H1 (cell line): ENCODE measurements around the gene RBM42. TPM values are rescaled to one million over a fixed set of nuclear protein-coding genes. Genes with fewer than 3 reads are reported as not detected.

Experiments used
- CTCF ChIA-PET: fragments of 300-600 bp; sonication (Branson Sonifier 250); formaldehyde crosslinking; loops from one replicate; lab custom pipeline; 2021; ENCODE audit not compliant: partially characterized antibody; lab: Charles Lee
- POLR2A ChIA-PET: fragments of 300-600 bp; sonication (Branson Sonifier 250); formaldehyde crosslinking; loops from one replicate; lab custom pipeline; 2021; ENCODE audit warnings: inconsistent platforms; ENCODE audit not compliant: partially characterized antibody; lab: Charles Lee
- DNase-seq, 2 experiments: peaks; one replicate each; pipeline versions ENCODE4 v3.0.0 to v3.0.0-alpha.2; 2010 to 2022; ENCODE audit warnings: low spot score in 2 of 2, low read depth in 1 of 2, mixed read lengths in 1 of 2
- FAIRE-seq: peaks from 2 replicates; lab custom pipeline; 2011; peaks lifted over from hg19 to GRCh38; lab: Jason Lieb, UNC
- H2AFZ ChIP-seq: 2 replicates; pipeline ENCODE4 v1.8.1; 2012; ENCODE audit warnings: low read length, inconsistent platforms
- H2AK5ac ChIP-seq: 2 replicates; pipeline ENCODE4 v1.6.1; 2013; ENCODE audit warnings: low read depth, low read length
- H2BK120ac ChIP-seq: replicated peaks from 2 replicates; pipeline ENCODE3; 2013; ENCODE audit warnings: low read depth, low read length, inconsistent platforms
- H2BK12ac ChIP-seq: 2 replicates; pipeline ENCODE4 v1.6.1; 2013; ENCODE audit warnings: low read depth, low read length
- H2BK15ac ChIP-seq: 2 replicates; pipeline ENCODE4 v1.6.1; 2013; ENCODE audit warnings: low read length
- H2BK20ac ChIP-seq: 2 replicates; pipeline ENCODE4 v1.6.1; 2013; ENCODE audit warnings: low read length
- H2BK5ac ChIP-seq: 2 replicates; pipeline ENCODE4 v1.6.1; 2013; ENCODE audit warnings: low read depth, low read length
- H3K14ac ChIP-seq: 2 replicates; pipeline ENCODE4 v1.6.1; 2013; ENCODE audit warnings: inconsistent platforms; ENCODE audit not compliant: insufficient read length
- H3K18ac ChIP-seq: 2 replicates; pipeline ENCODE4 v1.6.1; 2013; ENCODE audit warnings: low read length; ENCODE audit errors: extremely low read depth
- H3K23ac ChIP-seq: 2 replicates; pipeline ENCODE4 v1.6.1; 2013; ENCODE audit warnings: inconsistent platforms; ENCODE audit not compliant: insufficient read length
- H3K23me2 ChIP-seq: 2 replicates; pipeline ENCODE4 v1.6.1; 2013; ENCODE audit warnings: low read depth, low read length
- H3K27ac ChIP-seq: 2 replicates; pipeline ENCODE4 v1.6.1; 2011; ENCODE audit warnings: low read depth, low read length, inconsistent platforms
- H3K27me3 ChIP-seq, 4 experiments: replicated peaks in 1 of 4; 1 replicate in 1 of 4; 2 replicates in 3 of 4; pipeline versions ENCODE4 v1.6.1 to v1.8.1; 2011 to 2013; ENCODE audit warnings: low read length in 3 of 4, mild to moderate bottlenecking in 3 of 4, inconsistent platforms in 2 of 4, mixed read lengths in 2 of 4, moderate library complexity in 1 of 4; ENCODE audit not compliant: control insufficient read depth in 3 of 4, insufficient read depth in 3 of 4; ENCODE audit errors: extremely low read depth in 1 of 4
- H3K36me3 ChIP-seq, 4 experiments: 2 replicates each; pipeline versions ENCODE4 v1.6.1 to v1.8.1; 2011 to 2013; ENCODE audit warnings: mild to moderate bottlenecking in 4 of 4, low read length in 3 of 4, moderate library complexity in 2 of 4, control low read depth in 1 of 4, inconsistent platforms in 1 of 4; ENCODE audit not compliant: insufficient read depth in 4 of 4, control insufficient read depth in 2 of 4
- H3K4ac ChIP-seq: replicated peaks from 2 replicates; pipeline ENCODE3; 2013; ENCODE audit warnings: low read length, low read depth, mixed read lengths, inconsistent platforms; ENCODE audit not compliant: insufficient read length
- H3K4me1 ChIP-seq, 4 experiments: replicated peaks in 1 of 4; 1 replicate in 1 of 4; 2 replicates in 3 of 4; pipeline versions ENCODE4 v1.6.1 to v1.8.1; 2011 to 2013; ENCODE audit warnings: low read length in 3 of 4, inconsistent platforms in 2 of 4, mixed read lengths in 1 of 4; ENCODE audit not compliant: insufficient read depth in 4 of 4, control insufficient read depth in 3 of 4
- H3K4me2 ChIP-seq, 2 experiments: 2 replicates each; pipeline versions ENCODE4 v1.6.1 to v1.8.1; 2011 to 2013; ENCODE audit warnings: low read depth in 2 of 2, low read length in 2 of 2, control low read depth in 1 of 2, inconsistent platforms in 1 of 2, mild to moderate bottlenecking in 1 of 2; ENCODE audit not compliant: insufficient read depth in 1 of 2
- H3K4me3 ChIP-seq, 4 experiments: fragments of 200-600, 300-600 bp in 1 of 4; sonication (generic), shearing (Covaris generic), sonication (Bioruptor Twin) in 1 of 4; 2 replicates each; pipeline versions ENCODE4 v1.5.1 to v1.8.1; 2011 to 2016; ENCODE audit warnings: low read length in 4 of 4, low read depth in 3 of 4, control low read depth in 2 of 4, inconsistent platforms in 2 of 4, mild to moderate bottlenecking in 2 of 4, mixed read lengths in 1 of 4, moderate library complexity in 1 of 4; ENCODE audit not compliant: insufficient read depth in 2 of 4; ENCODE audit errors: extremely low read depth in 1 of 4
- H3K56ac ChIP-seq: replicated peaks from 2 replicates; pipeline ENCODE3; 2013; ENCODE audit warnings: low read depth, mild to moderate bottlenecking, mixed read lengths, low read length, inconsistent platforms; ENCODE audit not compliant: insufficient read length
- H3K79me1 ChIP-seq: 2 replicates; pipeline ENCODE4 v1.6.1; 2013; ENCODE audit warnings: low read depth, low read length, control low read depth
- H3K79me2 ChIP-seq, 2 experiments: 2 replicates each; pipeline versions ENCODE4 v1.6.1 to v1.8.1; 2012 to 2013; ENCODE audit warnings: low read length in 2 of 2, mild to moderate bottlenecking in 2 of 2, inconsistent platforms in 1 of 2; ENCODE audit not compliant: insufficient read depth in 2 of 2, control insufficient read depth in 1 of 2
- H3K9ac ChIP-seq, 4 experiments: replicated peaks in 1 of 4; 1 replicate in 1 of 4; 2 replicates in 3 of 4; pipeline versions ENCODE4 v1.6.1 to v1.8.1; 2011 to 2013; ENCODE audit warnings: low read depth in 3 of 4, low read length in 3 of 4, control low read depth in 2 of 4, mild to moderate bottlenecking in 2 of 4, moderate library complexity in 2 of 4, inconsistent platforms in 1 of 4; ENCODE audit errors: extremely low read depth in 1 of 4
- H3K9me3 ChIP-seq, 2 experiments: 2 replicates each; pipeline versions ENCODE4 v1.6.1 to v1.8.1; 2012 to 2013; ENCODE audit warnings: mild to moderate bottlenecking in 2 of 2, moderate library complexity in 2 of 2, control low read depth in 1 of 2, inconsistent platforms in 1 of 2, low read depth in 1 of 2, low read length in 1 of 2, mixed read lengths in 1 of 2; ENCODE audit not compliant: insufficient read depth in 2 of 2
- H4K20me1 ChIP-seq, 2 experiments: replicated peaks in 1 of 2; 2 replicates each; pipeline versions ENCODE3 to v1.8.1; 2011 to 2013; ENCODE audit warnings: inconsistent platforms in 2 of 2, low read length in 2 of 2, mild to moderate bottlenecking in 1 of 2; ENCODE audit not compliant: insufficient read depth in 2 of 2, control insufficient read depth in 1 of 2
- H4K5ac ChIP-seq: 2 replicates; pipeline ENCODE4 v1.6.1; 2013; ENCODE audit warnings: low read length, low read depth, mixed read lengths, inconsistent platforms; ENCODE audit not compliant: insufficient read length
- H4K8ac ChIP-seq: 2 replicates; pipeline ENCODE4 v1.8.0; 2013; ENCODE audit warnings: mild to moderate bottlenecking, moderate library complexity, low read length, inconsistent platforms; ENCODE audit not compliant: insufficient read depth; ENCODE audit errors: extremely low read depth
- H4K91ac ChIP-seq: replicated peaks from 2 replicates; pipeline ENCODE3; 2013; ENCODE audit warnings: low read length, mixed read lengths, inconsistent platforms; ENCODE audit not compliant: insufficient read length
- CBX8 ChIP-seq: fragments of 300-800, 300-1000 bp; sonication (generic); IDR thresholded peaks from 2 replicates; pipeline ENCODE4 v1.7.1; 2016; ENCODE audit warnings: low read depth, low read length, borderline replicate concordance
- CEBPB ChIP-seq: IDR thresholded peaks from 2 replicates; pipeline ENCODE4 v1.6.1; 2012; ENCODE audit warnings: low read depth, low read length
- E2F6 ChIP-seq: IDR thresholded peaks from 2 replicates; pipeline ENCODE4 v1.6.1; 2012; ENCODE audit warnings: inconsistent platforms
- JUND ChIP-seq: IDR thresholded peaks from 2 replicates; pipeline ENCODE4 v1.6.1; 2011; ENCODE audit warnings: mild to moderate bottlenecking, improper control_type of control experiment, low read length
- MAX ChIP-seq: IDR thresholded peaks from 2 replicates; pipeline ENCODE4 v1.6.1; 2012; ENCODE audit warnings: inconsistent platforms
- NANOG ChIP-seq: IDR thresholded peaks from 2 replicates; pipeline ENCODE4 v1.6.1; 2011; ENCODE audit warnings: low read length, low read depth, mild to moderate bottlenecking, inconsistent platforms; ENCODE audit not compliant: insufficient read depth, poor library complexity, severe bottlenecking
- POLR2A ChIP-seq, 2 experiments: IDR thresholded peaks; 1 replicate in 1 of 2; 2 replicates in 1 of 2; pipeline ENCODE4 v1.6.1; 2011; ENCODE audit warnings: low read depth in 2 of 2, low read length in 2 of 2, mild to moderate bottlenecking in 2 of 2; ENCODE audit errors: control extremely low read depth in 1 of 2
- SP1 ChIP-seq: IDR thresholded peaks from 2 replicates; pipeline ENCODE4 v1.6.1; 2011; ENCODE audit warnings: low read depth, low read length
- SP2 ChIP-seq: IDR thresholded peaks from 2 replicates; pipeline ENCODE4 v1.6.1; 2012; ENCODE audit warnings: mild to moderate bottlenecking, low read length, inconsistent platforms
- SP4 ChIP-seq: IDR thresholded peaks from 2 replicates; pipeline ENCODE4 v1.6.1; 2012; ENCODE audit warnings: low read length, inconsistent platforms
- SUZ12 ChIP-seq: fragments of 200-600 bp; sonication (generic); IDR thresholded peaks from 2 replicates; pipeline ENCODE4 v1.6.1; 2012; ENCODE audit warnings: mild to moderate bottlenecking, inconsistent platforms, low read length, moderate library complexity, mixed read lengths
- WGBS, 2 experiments: shearing (Covaris generic) in 1 of 2; methylation state at CpG; one replicate each; pipeline versions ENCODE4 v1.1.6 to v1.1.7; 2013 to 2015; ENCODE audit warnings: low lambda C conversion rate in 2 of 2, mixed read lengths in 2 of 2, inconsistent platforms in 1 of 2, low coverage in 1 of 2, missing lambda C conversion rate in 1 of 2; ENCODE audit not compliant: insufficient replicate concordance in 2 of 2, insufficient coverage in 1 of 2, insufficient read length in 1 of 2; ENCODE audit errors: extremely low coverage in 1 of 2, missing lambda C conversion rate in 1 of 2; 5-methylcytosine and 5-hydroxymethylcytosine counted together
- polyA plus RNA-seq, 7 experiments: library from polyadenylated mRNA; depleted of rRNA in 3 of 7; stranded (reverse) in 5 of 7; unstranded in 2 of 7; fragments of >200 nt in 5 of 7; fragments of 200-250 nt in 2 of 7; gene quantifications; 1 replicate in 5 of 7; 2 replicates in 1 of 7; 4 replicates in 1 of 7; pipeline versions ENCODE4 v1.2.1 to v1.2.3, GENCODE V29; 2011 to 2013; ENCODE audit warnings: missing spikeins in 2 of 7, mixed read lengths in 2 of 7
- total RNA-seq: library from RNA; stranded (reverse); fragmentation: NEBNext Ultra II Directional; extraction: Animal tissue kit (Norgen Biotek cat#: 25700); gene quantifications from 2 replicates; pipeline ENCODE4 v1.2.1, GENCODE V29; 2021

RBM42 gene
- total and polyA plus RNA-seq, 2 of the 8 experiments (the other 6 are each of a cell fraction or from before 2014, with no cell fraction given), result 59.8 to 80.8 TPM

GRCh38 chr19:35639321-35639639, 10.4 kb downstream of the RBM42 start:
- H4K91ac ChIP-seq, result peak overlapping the region; percentile 95
- POLR2A ChIA-PET, result interaction anchor here (0.7 to 2.1 kb wide), 4 partner anchors 9 to 129 kb away, joined by 4 to 7 read pairs (median 6); partner anchors contain the start of genes COX6B1 and HAUS5
- peaks cover 6 to 17% (median 9%) of the 10 kb centered on the region in 4 experiments; a peak in 6 of 8 replicates for H3K36me3 ChIP-seq
- H3K4me1 ChIP-seq, result peaks cover 4 to 23% (median 16%) of the 10 kb centered on the region in 4 experiments
- H4K5ac ChIP-seq, result peak overlapping the region; percentile 34
- H3K27ac ChIP-seq, result 0 out of 2 replicates have a peak overlapping the region, but pooled peaks have one; percentile 25
- H4K20me1 ChIP-seq, result peaks cover 0 to 2% of the 10 kb centered on the region in 2 experiments
- H3K4me3 ChIP-seq, result no peak overlapping the region; a peak in 2 of 8 replicates
- no peaks in the 10 kb centered on the region for H3K79me1 ChIP-seq
- H3K18ac ChIP-seq, result no peak overlapping the region
- H3K14ac ChIP-seq, result no peak overlapping the region
- H2BK5ac ChIP-seq, result peak overlapping the region; percentile 18
- WGBS, 2 experiments, result 61% methylated on average over 6 of the region's 6 CpGs; no CpG with 5 or more reads in 1 of the 2 experiments
- DNase-seq, result no peak
- H4K8ac ChIP-seq, result no peak overlapping the region
- peak overlapping the region; percentile 37 to 47; a peak in 3 of 4 replicates for H3K4me2 ChIP-seq
- H3K79me2 ChIP-seq, result no peaks in the 10 kb centered on the region
- H2BK12ac ChIP-seq, result peak overlapping the region; percentile 88
- TF ChIP-seq SP4, result no peak
- no peak for TF ChIP-seq NANOG
- TF ChIP-seq MAX, result 0 out of 2 replicates have a peak, but pooled peaks have one; percentile 6
- peak; percentile 6 to 53 for TF ChIP-seq POLR2A (IDR thresholded peaks at IDR 0.05; ENCODE audit: control extremely low read depth in 1 of 2, low read depth in 2 of 2, low read length in 2 of 2)
- no peak for TF ChIP-seq E2F6
- no peak for TF ChIP-seq JUND
- no peak for TF ChIP-seq SP1
- TF ChIP-seq SP2, result no peak
- no peak for TF ChIP-seq CEBPB
- TF ChIP-seq SUZ12, result no peak
- no peak for TF ChIP-seq CBX8
- peak overlapping the region; percentile 95; the same call in 1 of the 2 replicates for H2BK15ac ChIP-seq
- H2AFZ ChIP-seq, result no peak overlapping the region
- peak overlapping the region; percentile 76 for H2BK120ac ChIP-seq
- no peaks in the 10 kb centered on the region for H3K9me3 ChIP-seq
- CTCF ChIA-PET, result interaction anchor here (1.9 to 4.8 kb wide), 2 partner anchors 47 to 91 kb away, joined by 10 to 20 read pairs; no protein-coding TSS in a partner anchor
- H3K27me3 ChIP-seq, result peaks cover 0 to 6% (median 3%) of the 10 kb centered on the region in 4 experiments; a peak in 3 of 7 replicates
- peak overlapping the region; percentile 76 for H2AK5ac ChIP-seq
- no peak overlapping the region for H3K23ac ChIP-seq
- FAIRE-seq, result no peak
- H3K56ac ChIP-seq, result no peak overlapping the region
- peak overlapping the region in 1 of 4 experiments; percentile 7; a peak in 1 of 7 replicates for H3K9ac ChIP-seq
- H3K4ac ChIP-seq, result peak overlapping the region; percentile 63
- peaks cover 10% of the 10 kb centered on the region; the same call in 1 of the 2 replicates for H3K23me2 ChIP-seq
- peak overlapping the region; percentile 37; the same call in 1 of the 2 replicates for H2BK20ac ChIP-seq
